Measurements from ENCODE around the gene GALNT10.

GRCh38 chr5:154227090-154227489 lies 36.6 kb downstream of the GALNT10 start:
- TF ChIP-seq CTCF (IDR thresholded peaks at IDR 0.05; ENCODE audit: insufficient read depth, low read length) (no peak), POLR2AphosphoS5 (IDR thresholded peaks at IDR 0.05; ENCODE audit: low read depth) (no peak), REST (IDR thresholded peaks at IDR 0.05; ENCODE audit: insufficient replicate concordance, low read depth) (no peak), GABPA (IDR thresholded peaks at IDR 0.05; ENCODE audit: low read depth) (no peak)

Data from HL-60 (cell line).